GM12892 (cell line): Measurements from ENCODE around the gene FOXO6.

Experiments
- POLR2A ChIP-seq: IDR thresholded peaks from 2 replicates; pipeline ENCODE4 v1.6.1; 2011; ENCODE audit warnings: low read depth, low read length, control low read depth
- POLR2AphosphoS5 ChIP-seq: IDR thresholded peaks from 2 replicates; pipeline ENCODE4 v1.6.1; 2011; ENCODE audit warnings: low read depth, low read length, control low read depth
- TAF1 ChIP-seq: IDR thresholded peaks from 2 replicates; pipeline ENCODE4 v1.6.1; 2011; ENCODE audit warnings: low read depth, mild to moderate bottlenecking, control low read depth, low read length, borderline replicate concordance

DNA sequence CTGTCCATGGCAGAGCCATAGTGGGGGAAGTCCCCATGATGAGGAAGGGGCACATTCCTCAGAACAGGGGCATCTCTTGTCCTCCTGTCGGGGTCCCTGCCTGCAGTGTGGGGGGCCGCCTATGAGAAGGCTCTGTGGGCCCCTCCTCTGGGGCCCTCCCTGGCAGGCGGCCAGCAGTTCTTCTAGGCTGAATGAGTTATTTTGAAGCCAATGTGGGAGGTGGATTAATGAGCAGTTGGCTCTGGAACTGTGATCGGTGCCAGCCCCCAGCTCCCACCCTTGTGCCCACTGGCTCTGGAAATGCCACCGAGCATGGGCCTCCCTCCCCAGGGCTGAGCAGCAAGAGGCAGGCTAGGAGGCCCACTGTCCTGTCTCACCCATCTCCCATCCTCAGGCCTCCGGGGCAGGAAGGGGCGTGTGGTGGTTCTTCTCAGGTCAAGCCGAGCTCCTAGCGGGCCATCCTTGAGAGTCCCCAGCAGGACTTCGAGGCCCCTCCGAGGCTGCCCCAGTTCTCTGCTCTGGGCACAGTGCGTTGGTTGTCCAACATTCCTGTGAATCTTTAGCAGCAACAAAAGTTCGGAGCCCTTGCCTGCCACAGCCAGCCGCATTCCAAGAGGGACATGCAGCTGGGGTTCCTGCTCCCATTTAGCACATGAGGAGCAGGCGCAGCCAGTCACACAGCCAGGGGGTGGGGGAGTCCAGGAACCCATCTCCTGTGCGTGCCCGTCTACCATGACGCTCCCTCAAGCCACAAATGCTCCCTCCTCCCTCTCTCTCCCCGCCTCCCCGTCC lies 66.1 kb downstream of the FOXO6 start:
- TF ChIP-seq POLR2A (no peak), TAF1 (no peak), POLR2AphosphoS5 (no peak)
